Upper lobe of left lung (tissue), 6 donors: ENCODE results near the gene KRT78. TPM values are rescaled to one million over a fixed set of nuclear protein-coding genes. Genes with fewer than 3 reads are reported as not detected.

Source experiments
- ATAC-seq, 2 donors: fragments of 200-7000 bp; cut with Tn5 transposase; one replicate each; pipeline ENCODE4 v1.9.1; 2022; ENCODE audit warnings: mild to moderate bottlenecking in 2 of 2, moderate library complexity in 2 of 2; ENCODE audit not compliant: low FRiP score in 2 of 2
- DNase-seq, 2 donors: peaks; one replicate each; pipeline ENCODE4 v3.0.0-alpha.2; 2019 to 2020
- H3K27ac ChIP-seq, 4 donors: fragments of 200-600 bp; sonication (generic); one replicate each; pipeline ENCODE4 v1.5.1; 2016 to 2019
- H3K27me3 ChIP-seq, 4 donors: fragments of 200-600 bp; sonication (generic); one replicate each; pipeline ENCODE4 v1.5.1; 2017 to 2019
- H3K36me3 ChIP-seq, 4 donors: fragments of 200-600 bp; sonication (generic); one replicate each; pipeline ENCODE4 v1.5.1; 2016 to 2019
- H3K4me1 ChIP-seq, 4 donors: fragments of 200-600 bp; sonication (generic); one replicate each; pipeline ENCODE4 v1.5.1; 2018 to 2019
- H3K4me3 ChIP-seq, 4 donors: fragments of 200-600 bp; sonication (generic); one replicate each; pipeline ENCODE4 v1.5.1; 2017 to 2019; ENCODE audit warnings: mild to moderate bottlenecking in 2 of 4, moderate library complexity in 1 of 4
- H3K9me3 ChIP-seq, 4 donors: fragments of 200-600 bp; sonication (generic); one replicate each; pipeline ENCODE4 v1.5.1; 2018 to 2019
- CTCF ChIP-seq, 6 experiments: fragments of 450-650 bp in 4 of 6; fragments of 200-600 bp in 2 of 6; sonication (generic) in 2 of 6; IDR thresholded peaks; one replicate each; pipeline ENCODE4 v1.5.1; 2016 to 2019; ENCODE audit warnings: antibody characterized with exemption in 6 of 6
- EP300 ChIP-seq, 4 donors: sonication (generic); formaldehyde crosslinking; IDR thresholded peaks; one replicate each; pipeline ENCODE4 v1.5.1; 2017; ENCODE audit warnings: antibody characterized with exemption in 4 of 4, control low read depth in 2 of 4
- POLR2A ChIP-seq, 4 donors: fragments of 450-650 bp; IDR thresholded peaks; one replicate each; pipeline ENCODE4 v1.5.1; 2016 to 2017; ENCODE audit warnings: antibody characterized with exemption in 4 of 4, mild to moderate bottlenecking in 2 of 4
- POLR2AphosphoS5 ChIP-seq, 2 donors: sonication (generic); formaldehyde crosslinking; IDR thresholded peaks; one replicate each; pipeline ENCODE4 v1.5.1; 2017; ENCODE audit warnings: antibody characterized with exemption in 2 of 2
- WGBS, 2 donors: methylation state at CpG; one replicate each; pipeline ENCODE4 v1.1.5; 2017 to 2018; 5-methylcytosine and 5-hydroxymethylcytosine counted together
- total RNA-seq, 6 donors: library from RNA; depleted of rRNA in 4 of 6; stranded (reverse); fragments of >200 nt in 4 of 6; gene quantifications; one replicate each; pipeline versions ENCODE4 v1.1.0 to v1.2.1, GENCODE V29; 2016 to 2021
- donor health status: DM: no; HTN: no; CAD: no; lungs with moderate emphysema.
- donor health status: DM: no; HTN: yes; CAD: no; lungs with severe emphysema.

The KRT78 gene
- total RNA-seq, 6 donors from 2014 or later = 0.13 to 0.30 TPM; not detected in 4

- ATAC-seq = peak; percentile 49 to 70
These were observed 16.5 kb upstream of the KRT78 start for GRCh38 chr12:52865090-52865944.

GRCh38 chr12:52862023-52862422, 13.2 kb upstream of the KRT78 start:
- H3K36me3 ChIP-seq = no peaks in the 10 kb centered on the region
- ATAC-seq (no peak), DNase-seq (no peak)
- H3K9me3 ChIP-seq = no peaks in the 10 kb centered on the region
- H3K4me1 ChIP-seq = peaks cover 0 to 9% (median 3%) of the 10 kb centered on the region in 4 donors
- H3K27me3 ChIP-seq = no peaks in the 10 kb centered on the region
- H3K27ac ChIP-seq = no peak overlapping the region
- TF ChIP-seq EP300 (IDR thresholded peaks at IDR 0.05) (no peak), POLR2AphosphoS5 (IDR thresholded peaks at IDR 0.05) (no peak)
- WGBS, 2 donors = 50 to 72% methylated on average over 2 of the region's 2 CpGs
- H3K4me3 ChIP-seq = no peak overlapping the region

More at GRCh38 chr12:52865090-52865944, 16.5 kb upstream of the KRT78 start:
- H3K4me3 ChIP-seq = no peak overlapping the region
- H3K9me3 ChIP-seq = no peaks in the 10 kb centered on the region
- H3K27ac ChIP-seq = no peak overlapping the region
- TF ChIP-seq POLR2A (IDR thresholded peaks at IDR 0.05) (no peak), POLR2AphosphoS5 (IDR thresholded peaks at IDR 0.05) (no peak), CTCF (IDR thresholded peaks at IDR 0.05) (peak; percentile 59 to 83 (median 78)), EP300 (IDR thresholded peaks at IDR 0.05) (no peak)
- no peaks in the 10 kb centered on the region for H3K27me3 ChIP-seq
- H3K36me3 ChIP-seq = no peaks in the 10 kb centered on the region
- DNase-seq = peak in 1 of 2 donors; percentile 63
- 60 to 67% methylated on average over 7 to 10 of the region's 10 CpGs for WGBS, 2 donors
- H3K4me1 ChIP-seq = peaks cover 2 to 17% (median 7%) of the 10 kb centered on the region in 4 donors

- Histone ChIP-seq H3K27me3 (no peaks in the 10 kb centered on the region), H3K4me1 (peaks cover 0 to 7% (median 3%) of the 10 kb centered on the region in 4 donors), H3K9me3 (no peaks in the 10 kb centered on the region), H3K36me3 (no peaks in the 10 kb centered on the region), H3K4me3 (no peak overlapping the region), H3K27ac (no peak overlapping the region)
- DNase-seq (no peak), ATAC-seq (no peak)
- no peak for TF ChIP-seq POLR2A (IDR thresholded peaks at IDR 0.05)
- TF ChIP-seq POLR2AphosphoS5 (IDR thresholded peaks at IDR 0.05) = no peak
- TF ChIP-seq CTCF (IDR thresholded peaks at IDR 0.05) = no peak
- TF ChIP-seq EP300 (IDR thresholded peaks at IDR 0.05) = no peak
- 88 to 96% methylated on average over 7 of the region's 7 CpGs for WGBS, 2 donors
These were observed 12.7 kb upstream of the KRT78 start for GRCh38 chr12:52861511-52861910.

GRCh38 chr12:52860102-52860823, 11.5 kb upstream of the KRT78 start:
- no peaks in the 10 kb centered on the region for H3K36me3 ChIP-seq
- ATAC-seq (peak; percentile 63 to 80), DNase-seq (peak in 1 of 2 donors; percentile 36)
- TF ChIP-seq POLR2AphosphoS5 (IDR thresholded peaks at IDR 0.05) (no peak), EP300 (IDR thresholded peaks at IDR 0.05) (no peak), POLR2A (IDR thresholded peaks at IDR 0.05) (no peak), CTCF (IDR thresholded peaks at IDR 0.05) (no peak)
- 61 to 68% methylated on average over 3 to 6 of the region's 6 CpGs for WGBS, 2 donors
- H3K4me3 ChIP-seq = no peak overlapping the region
- no peaks in the 10 kb centered on the region for H3K9me3 ChIP-seq
- no peak overlapping the region for H3K27ac ChIP-seq
- no peaks in the 10 kb centered on the region for H3K27me3 ChIP-seq
- H3K4me1 ChIP-seq = peaks cover 0 to 7% (median 3%) of the 10 kb centered on the region in 4 donors

DNA sequence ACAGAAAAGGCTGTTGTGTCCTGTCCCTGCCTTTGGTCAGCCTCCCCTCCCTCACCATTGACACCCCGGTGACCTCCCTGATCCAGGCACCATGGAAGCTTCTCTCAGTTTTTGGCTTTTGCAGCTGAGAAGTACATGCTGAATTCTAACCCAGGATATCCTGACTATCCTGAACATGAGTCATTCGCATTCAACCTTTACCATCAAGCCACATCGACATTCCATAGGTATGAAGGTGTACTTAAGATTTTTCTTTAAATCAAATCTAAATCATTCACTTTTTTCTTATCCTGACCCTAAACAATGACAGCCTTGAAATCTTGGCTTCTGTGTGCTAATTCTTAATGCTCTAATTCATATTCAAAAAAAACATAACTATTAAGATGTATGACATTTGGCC, 8.7 kb upstream of the KRT78 start:
- Histone ChIP-seq H3K9me3 (peaks cover 0 to 3% (median 0%) of the 10 kb centered on the region in 4 donors), H3K36me3 (no peaks in the 10 kb centered on the region), H3K27me3 (no peaks in the 10 kb centered on the region), H3K4me1 (peaks cover 0 to 7% (median 3%) of the 10 kb centered on the region in 4 donors), H3K4me3 (no peak overlapping the region), H3K27ac (no peak overlapping the region)
- WGBS, 2 donors = 90 to 94% methylated on average over 3 of the region's 3 CpGs
- ATAC-seq = no peak
- DNase-seq = no peak
- TF ChIP-seq POLR2A (IDR thresholded peaks at IDR 0.05) (no peak), CTCF (IDR thresholded peaks at IDR 0.05) (no peak), EP300 (IDR thresholded peaks at IDR 0.05) (no peak), POLR2AphosphoS5 (IDR thresholded peaks at IDR 0.05) (no peak)
